HG02623 (cell line): ENCODE measurements around the gene FHOD3.
"Not testable (repeated sequence)": the region's sequence is repeated elsewhere in the genome, so short reads cannot be mapped to it uniquely, and the experiment has no call there.

Source experiments
- ATAC-seq: cut with Tn5 transposase; IDR thresholded peaks from one replicate; pipeline ENCODE4 v1.9.1; 2021; ENCODE audit warnings: moderate library complexity; ENCODE audit not compliant: unreplicated experiment

The FHOD3 gene

DNA sequence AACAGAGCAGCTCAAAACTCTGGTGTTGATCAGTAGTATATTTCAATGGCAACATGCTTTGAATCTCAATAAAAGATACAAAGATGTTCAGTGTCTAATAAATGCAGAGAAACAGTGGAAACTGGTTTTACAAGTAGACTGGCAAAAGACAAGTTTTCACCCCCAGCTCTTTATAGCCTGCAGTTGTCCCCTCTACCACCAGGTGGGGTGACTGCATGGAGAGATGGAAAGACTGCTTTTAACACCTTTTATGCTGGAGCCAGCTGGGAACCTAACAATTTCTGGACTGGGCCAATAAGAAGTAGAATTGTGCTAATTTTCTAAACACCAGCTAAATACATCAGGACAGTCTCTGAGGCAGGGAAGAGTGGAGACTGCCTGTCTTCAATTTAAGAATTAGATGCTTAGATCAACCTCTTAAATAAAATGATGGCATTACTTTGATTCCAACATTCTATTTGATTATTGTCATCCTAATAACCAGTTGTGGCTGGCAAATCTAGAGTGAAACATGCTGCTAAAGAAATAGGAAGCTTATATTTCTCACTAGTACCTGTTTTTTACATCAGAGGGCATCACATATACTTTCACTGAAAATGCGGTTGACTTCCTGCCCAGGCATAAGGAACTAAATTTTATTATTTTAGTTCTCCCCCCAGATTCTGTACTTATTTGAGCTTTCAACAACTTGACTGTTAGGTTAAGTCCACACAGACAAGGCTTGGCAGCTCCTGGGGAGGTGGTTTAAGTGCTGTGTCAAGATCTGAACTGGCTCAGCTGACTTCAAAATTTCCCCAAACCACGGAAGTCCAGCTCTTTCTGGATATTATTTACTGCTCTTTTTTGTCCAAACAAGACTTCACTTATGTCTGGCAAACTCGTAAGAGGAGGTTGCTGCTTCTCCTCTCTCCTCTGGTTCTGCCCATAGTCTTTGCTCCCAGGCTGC is 390.8 kb downstream of the FHOD3 start:
- ATAC-seq = peak; percentile 57

GRCh38 chr18:36692371-36692770 is 394.9 kb downstream of the FHOD3 start:
- ATAC-seq = no peak

- ATAC-seq = no peak
Measured at GRCh38 chr18:36692921-36693332, 395.4 kb downstream of the FHOD3 start.

DNA sequence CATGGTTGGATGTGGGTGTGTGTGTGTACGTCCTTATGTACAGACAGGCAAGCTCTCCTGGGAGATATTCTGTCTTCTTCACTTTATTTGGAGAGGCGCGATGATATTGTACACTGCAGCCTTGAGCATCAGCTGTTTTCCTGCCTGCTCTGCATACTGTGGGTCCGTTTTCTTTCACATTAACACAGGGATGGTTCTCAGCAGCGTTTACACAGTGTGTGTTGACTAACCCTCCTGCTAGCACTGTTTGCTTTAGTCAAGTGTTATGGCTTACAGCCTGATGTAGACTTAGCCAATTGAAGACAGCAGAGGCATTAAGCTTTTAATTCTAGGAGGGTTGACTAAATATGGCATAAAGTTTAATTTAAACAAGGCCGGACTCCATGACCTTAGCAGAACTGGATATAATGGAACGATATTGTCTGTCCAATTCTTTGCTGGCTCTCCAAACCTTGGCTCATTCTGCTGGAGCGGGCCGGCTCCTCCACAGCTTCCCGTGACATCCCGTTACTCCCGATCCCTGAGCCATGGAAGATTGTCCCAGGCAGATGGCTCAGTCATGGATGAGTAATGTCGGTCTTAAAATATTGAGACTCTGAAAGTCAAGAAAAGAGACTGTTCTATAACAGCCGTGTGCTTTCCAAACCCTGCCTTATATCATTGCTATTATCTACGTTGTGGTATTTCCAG is 396.6 kb downstream of the FHOD3 start:
- no peak for ATAC-seq

DNA sequence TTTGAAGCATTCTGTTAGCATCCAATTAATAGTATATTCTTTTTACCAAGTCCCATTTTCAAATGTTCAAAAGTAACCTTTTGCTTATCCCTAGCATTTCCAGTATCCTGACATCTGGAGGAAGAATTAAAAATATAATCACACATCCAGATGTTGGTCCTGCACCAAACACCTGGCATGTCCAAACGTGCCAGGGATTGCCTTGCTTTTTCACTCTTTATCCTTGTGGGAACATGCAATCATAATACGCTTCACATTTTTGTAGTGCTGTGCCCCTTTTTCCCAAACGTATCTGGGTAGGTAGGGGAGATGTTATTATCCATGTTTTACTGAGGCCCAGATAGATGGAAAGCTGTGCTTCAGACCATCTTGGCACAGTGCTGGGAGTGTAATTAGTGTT is 398.3 kb downstream of the FHOD3 start:
- no peak for ATAC-seq

GRCh38 chr18:36697905-36698304 is 400.4 kb downstream of the FHOD3 start:
- no peak for ATAC-seq

DNA sequence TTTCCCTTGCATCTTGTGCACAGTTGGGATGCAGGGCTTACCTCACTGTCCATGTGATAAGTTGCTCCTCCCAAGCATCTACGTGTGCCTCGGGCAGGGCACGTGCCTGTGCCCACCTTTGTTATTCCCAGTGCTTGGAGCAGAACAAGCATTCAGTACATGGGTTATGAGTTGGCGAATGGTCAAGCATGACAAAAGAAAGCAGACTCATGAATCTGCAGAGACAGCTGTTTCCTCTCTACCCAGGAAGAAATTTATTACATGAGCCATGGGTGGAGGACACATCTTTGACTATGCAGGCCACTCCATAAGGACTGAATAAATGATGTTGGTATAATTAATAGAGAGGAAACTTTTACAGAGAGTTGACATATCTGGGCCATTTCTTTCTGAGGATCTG is 403.4 kb downstream of the FHOD3 start:
- no peak for ATAC-seq

GRCh38 chr18:36702401-36703013 is 405.0 kb downstream of the FHOD3 start:
- ATAC-seq = no peak

GRCh38 chr18:36704156-36704555 is 406.6 kb downstream of the FHOD3 start:
- no peak for ATAC-seq

- no peak for ATAC-seq
Measured at GRCh38 chr18:36706134-36706881, 408.8 kb downstream of the FHOD3 start.

DNA sequence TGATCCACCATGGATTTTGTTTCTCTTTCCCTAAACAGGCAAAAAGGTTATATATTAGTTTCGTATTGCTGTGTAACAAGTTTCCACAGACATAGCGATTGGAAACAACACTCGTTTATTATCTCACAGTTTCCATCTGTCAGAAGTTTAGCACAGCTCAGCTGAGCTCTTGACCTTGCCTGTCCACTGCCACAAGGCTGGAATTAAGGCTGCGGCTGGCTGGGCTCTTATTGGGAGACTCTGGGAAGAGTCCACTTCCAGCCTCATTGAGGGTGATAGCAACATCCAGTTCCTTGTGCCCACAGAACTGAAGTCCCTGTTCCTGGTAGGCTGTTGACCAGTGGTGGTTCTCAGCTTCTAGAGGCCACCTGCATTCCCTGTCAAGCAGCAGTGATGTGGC is 410.9 kb downstream of the FHOD3 start:
- ATAC-seq = no peak

GRCh38 chr18:36709315-36709714 is 411.8 kb downstream of the FHOD3 start:
- no peak for ATAC-seq

DNA sequence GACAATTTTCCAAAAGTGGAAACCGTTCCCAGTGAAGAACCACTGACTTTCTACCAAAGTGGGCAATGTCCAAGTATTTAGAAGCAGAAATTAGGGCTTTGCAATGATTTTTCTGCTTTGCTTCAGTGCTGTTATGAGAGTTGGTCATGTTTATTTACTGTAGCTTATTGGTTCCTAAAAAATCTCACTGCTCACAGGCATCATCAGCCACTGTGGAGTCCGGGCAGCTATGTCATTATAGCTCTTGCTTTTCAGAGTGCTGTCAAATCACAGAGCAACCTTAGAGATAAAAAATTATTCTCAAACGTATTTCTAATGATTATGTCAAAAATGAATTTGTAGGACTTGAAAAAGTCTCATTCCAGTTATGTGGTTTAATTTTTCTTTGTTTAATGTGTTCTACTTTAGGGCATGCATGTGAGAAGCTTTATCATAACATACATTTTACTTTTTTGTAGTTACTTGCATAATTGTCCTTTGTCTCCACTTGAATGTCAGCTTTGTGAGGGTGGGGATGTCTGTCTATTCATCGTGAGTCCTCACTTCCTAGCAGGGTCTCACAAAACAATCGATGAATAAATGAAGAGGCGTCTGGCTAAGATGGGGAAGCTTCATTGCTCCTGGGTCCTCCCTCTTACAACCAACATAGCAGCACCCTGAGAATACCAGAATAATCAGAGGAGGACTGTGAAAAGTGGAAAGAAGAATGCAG is 413.7 kb downstream of the FHOD3 start:
- ATAC-seq = no peak

- ATAC-seq = no peak
Measured at GRCh38 chr18:36711813-36712444, 414.4 kb downstream of the FHOD3 start.

GRCh38 chr18:36714476-36714875 is 417.0 kb downstream of the FHOD3 start:
- no peak for ATAC-seq

DNA sequence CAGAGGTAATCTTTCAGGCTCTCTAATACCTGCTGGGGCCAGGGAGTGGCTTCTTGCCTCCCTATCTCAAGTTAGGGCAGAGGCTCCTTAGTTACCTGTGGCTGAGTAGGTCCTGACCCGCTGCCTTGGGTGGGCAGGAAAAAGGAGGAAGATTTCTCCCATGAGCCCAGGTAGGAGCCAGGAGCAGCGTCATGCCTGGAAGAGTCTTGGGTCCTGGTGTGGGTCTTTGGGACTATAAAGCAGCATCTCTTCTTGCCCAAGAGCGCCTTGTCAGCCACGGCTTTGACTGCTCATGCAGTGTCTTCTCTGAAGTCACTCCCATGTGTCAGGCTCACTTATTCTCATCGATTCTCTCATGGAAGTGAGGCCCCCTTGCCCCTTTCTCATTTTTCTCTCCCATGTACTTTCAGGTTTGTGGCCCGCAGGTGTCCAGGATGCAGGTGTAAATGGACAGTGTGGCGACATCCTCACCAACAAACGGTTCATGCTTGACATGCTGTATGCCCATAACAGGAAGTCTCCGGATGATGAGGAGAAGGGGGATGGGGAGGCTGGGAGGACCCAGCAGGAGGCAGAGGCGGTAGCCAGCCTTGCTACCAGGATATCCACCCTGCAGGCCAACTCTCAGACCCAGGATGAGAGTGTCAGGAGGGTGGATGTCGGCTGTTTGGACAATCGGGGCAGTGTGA is 420.1 kb downstream of the FHOD3 start:
- no peak for ATAC-seq

- no peak for ATAC-seq
Measured at GRCh38 chr18:36718705-36719328, 421.3 kb downstream of the FHOD3 start.

DNA sequence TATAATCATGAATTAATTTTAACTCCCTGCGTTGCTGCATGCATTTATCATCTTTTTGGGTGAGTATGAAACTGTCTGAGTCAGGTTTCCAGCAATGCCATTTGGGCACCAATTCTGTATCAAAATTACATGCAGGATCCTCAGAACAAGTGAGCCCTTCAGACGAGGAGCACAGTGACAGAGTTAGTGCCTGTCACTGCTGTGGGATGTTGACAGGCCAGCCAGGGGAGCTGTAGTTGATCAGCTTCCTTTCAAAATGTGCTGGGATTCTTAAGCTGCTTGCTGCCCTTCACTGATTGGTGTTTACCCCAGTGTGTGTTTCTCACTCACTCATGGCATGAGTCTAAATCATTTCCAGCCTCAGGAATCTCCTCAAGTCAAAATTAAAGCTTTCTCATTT is 422.1 kb downstream of the FHOD3 start:
- ATAC-seq = no peak

DNA sequence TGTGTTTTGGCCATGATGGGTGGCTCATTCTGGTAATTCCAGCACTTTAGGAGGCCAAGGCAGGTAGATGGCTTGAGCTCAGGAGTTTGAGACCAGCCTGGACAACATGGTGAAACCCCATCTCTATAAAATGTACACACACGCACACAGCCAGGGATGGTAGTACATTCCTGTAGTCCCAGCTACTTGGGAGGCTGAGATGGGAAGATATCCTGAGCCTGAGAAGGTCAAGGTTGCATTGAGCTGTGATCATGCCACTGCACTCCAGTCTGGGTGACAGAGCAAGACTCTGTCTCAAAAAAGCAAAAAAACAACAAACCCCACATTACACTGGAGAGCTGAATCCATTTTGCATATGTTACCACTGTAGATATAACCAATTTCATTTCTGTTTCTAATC is 423.8 kb downstream of the FHOD3 start:
- ATAC-seq = not testable (repeated sequence)
